ENCODE results near the gene ACSL4.

DNA sequence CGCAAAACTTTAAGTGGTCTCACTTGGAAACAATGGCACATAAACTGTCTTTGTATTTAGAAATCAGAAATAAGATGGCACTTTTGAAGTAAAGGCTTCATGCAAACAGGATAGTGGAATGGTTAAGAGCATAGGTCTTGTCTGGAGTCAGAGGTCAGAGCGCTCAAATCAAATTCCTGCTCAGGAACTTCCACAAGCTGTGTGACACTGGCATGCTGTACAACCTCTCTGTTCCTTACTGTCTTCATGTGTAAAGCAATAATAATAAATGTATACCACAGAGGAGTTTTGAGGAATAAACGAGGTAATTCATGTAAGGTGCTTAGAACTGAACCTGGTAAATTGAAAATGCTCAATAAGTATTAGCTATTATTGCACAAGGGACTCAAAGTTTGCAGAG is 43.4 kb upstream of the ACSL4 start:
- TF ChIP-seq, protein P1, sequence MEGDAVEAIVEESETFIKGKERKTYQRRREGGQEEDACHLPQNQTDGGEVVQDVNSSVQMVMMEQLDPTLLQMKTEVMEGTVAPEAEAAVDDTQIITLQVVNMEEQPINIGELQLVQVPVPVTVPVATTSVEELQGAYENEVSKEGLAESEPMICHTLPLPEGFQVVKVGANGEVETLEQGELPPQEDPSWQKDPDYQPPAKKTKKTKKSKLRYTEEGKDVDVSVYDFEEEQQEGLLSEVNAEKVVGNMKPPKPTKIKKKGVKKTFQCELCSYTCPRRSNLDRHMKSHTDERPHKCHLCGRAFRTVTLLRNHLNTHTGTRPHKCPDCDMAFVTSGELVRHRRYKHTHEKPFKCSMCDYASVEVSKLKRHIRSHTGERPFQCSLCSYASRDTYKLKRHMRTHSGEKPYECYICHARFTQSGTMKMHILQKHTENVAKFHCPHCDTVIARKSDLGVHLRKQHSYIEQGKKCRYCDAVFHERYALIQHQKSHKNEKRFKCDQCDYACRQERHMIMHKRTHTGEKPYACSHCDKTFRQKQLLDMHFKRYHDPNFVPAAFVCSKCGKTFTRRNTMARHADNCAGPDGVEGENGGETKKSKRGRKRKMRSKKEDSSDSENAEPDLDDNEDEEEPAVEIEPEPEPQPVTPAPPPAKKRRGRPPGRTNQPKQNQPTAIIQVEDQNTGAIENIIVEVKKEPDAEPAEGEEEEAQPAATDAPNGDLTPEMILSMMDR (IDR thresholded peaks at IDR 0.05; ENCODE audit: low read depth, low read length, poor library complexity, severe bottlenecking) = no peak
- no peak for TF ChIP-seq EZH2phosphoT487 (IDR thresholded peaks at IDR 0.05; ENCODE audit: borderline replicate concordance, low read length)

Measured in DOHH2 (cell line).